ENCODE data around the gene ADAMTS13. TPM values are rescaled to one million over a fixed set of nuclear protein-coding genes. Genes with fewer than 3 reads are reported as not detected.

ADAMTS13 gene
- 1.8 and 2.4 TPM in 2 replicates for total RNA-seq

DNA sequence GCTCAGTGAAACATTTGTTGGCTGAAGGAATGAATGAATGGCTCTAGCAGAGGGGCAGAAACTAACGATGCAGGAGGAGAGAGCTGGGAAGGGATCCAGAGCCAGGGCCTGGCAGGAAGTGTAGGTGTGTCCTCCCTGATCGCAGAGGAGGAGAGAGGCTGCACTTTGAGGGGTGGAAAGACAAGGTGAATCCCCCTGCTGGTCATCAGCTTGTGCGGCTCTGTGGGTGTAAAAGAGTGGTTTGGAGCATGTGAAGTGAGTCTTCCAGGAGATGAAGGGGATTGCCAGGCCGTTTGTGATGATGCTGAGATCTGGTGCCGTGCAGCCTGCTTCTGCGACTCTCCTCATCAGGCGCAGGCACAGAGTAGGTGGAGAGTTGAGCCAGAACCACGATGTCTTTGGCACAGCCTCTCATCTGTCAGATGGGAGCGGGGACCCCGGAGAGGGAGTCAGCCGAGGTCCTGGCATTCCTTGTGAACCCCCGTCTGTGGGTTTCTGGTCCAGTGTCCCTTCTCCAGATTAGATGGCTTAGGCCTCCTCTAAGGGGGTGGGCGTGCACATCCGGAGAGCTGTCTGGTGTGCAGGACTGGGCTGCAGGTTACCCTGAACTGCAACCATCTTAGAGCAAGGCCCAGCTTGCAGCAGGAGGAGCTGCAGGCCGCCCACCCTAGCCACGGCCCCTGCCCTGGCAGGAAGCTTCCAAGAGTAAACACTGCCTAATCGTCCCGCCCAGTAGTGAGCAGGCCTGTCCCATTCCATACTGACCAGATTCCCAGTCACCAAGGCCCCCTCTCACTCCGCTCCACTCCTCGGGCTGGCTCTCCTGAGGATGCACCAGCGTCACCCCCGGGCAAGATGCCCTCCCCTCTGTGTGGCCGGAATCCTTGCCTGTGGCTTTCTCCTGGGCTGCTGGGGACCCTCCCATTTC lies at the start of gene ADAMTS13:
TSS of gene ADAMTS13 (plus strand) at position 753 of the 928 bp plus-strand sequence. CDS start at position 830, 77 bp downstream.

DNA sequence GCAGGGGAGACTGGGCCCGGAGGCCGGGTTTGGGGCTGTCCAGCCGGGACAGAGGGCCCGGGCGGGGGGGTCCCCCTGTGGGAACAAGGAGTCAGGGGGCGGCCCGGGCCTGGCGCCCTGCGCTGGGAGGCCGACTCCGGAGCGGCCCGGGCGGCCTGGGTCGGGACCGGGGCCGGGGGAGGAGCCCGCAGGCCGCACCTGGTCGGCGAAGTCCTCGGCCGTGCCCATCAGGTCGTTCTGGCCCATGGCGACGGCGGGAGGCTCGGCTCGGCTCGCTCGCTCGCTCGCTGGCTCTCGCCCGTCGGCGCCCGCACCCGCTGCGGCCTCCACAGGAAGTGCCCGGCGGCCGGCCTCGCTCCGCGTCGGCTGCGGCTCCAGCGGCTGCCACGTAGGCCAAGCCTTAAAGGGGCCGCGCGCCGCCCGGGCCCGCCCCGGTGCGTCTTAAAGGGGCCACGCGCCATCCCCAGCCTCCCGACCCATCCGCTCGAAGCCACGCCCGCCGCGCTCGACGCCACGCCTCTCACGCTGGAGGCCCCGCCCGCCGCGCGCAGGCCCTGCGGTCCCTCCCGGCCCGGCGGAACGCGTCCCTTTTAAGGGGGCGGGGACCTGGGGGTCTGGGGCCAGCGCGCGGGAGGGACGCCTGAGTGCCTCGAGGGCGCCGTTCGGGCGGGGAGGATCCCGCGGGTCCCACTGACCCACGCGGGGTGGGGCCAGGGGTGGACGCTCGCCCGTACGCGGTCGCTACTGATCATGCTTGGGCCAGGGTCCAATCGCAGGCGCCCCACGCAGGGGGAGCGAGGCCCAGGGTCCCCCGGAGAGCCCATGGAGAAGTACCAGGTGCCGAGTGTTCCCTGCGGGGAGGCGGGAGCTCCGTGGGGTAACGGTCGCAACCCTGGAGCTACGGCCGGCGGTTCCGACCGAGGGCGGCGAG lies 46.2 kb upstream of the ADAMTS13 start, which contains the start of the genes STKLD1 and SURF4:
TSS of gene STKLD1 (plus strand) at position 643 of the 931 bp plus-strand sequence. CDS start at position 751, 108 bp downstream.
TSS of gene SURF4 (minus strand) at position 337 of the 931 bp plus-strand sequence. CDS start at position 246, 91 bp downstream.

DNA sequence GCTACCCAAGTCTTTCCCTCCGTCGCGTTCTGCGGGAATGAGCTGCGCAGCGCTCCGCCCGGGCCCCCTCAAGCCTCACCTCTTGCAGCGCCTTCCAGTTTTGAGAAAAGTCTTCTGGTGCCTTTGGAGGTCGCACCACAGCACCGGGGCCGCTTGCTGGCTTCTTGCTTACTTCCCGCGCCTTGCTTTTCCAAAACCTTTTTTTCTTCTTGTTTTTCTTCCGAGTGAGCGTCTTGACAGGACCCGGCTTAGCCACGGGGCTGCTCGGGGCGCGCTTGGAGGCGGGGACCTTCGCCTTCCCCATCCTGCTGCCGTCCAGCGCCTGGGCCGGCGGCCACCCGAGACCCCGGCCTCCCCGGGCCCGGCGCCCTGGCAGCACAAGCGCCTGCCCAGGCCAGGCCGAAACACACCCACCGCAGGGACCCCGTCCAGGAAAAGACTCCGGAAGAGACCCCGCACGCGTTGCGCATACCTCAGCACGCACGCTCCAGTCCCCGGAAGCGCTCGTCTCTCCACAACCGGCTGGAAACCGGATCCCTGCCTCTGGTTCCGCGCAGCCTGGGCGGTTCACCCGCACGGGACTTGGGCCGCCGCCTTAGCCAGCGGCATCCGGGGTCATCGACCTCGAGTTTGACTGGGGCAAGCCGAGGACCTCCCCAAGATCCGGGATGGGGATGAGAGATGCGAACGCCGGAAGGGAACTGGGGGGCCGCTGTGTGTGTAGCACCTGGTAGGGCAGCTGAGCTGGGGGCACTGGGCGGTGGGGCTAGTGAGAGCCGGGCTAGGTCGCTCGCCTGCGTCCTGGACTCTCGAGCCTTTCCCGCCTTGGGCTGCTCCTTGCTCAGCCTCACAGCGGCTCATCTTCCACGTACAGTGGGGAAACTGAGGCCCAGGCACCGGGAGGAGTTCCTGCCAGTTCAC lies 4.4 kb upstream of the ADAMTS13 start, which contains the start of gene REXO4:
TSS of gene REXO4 (minus strand) at position 470 of the 921 bp plus-strand sequence. CDS start at position 304, 166 bp downstream.

DNA sequence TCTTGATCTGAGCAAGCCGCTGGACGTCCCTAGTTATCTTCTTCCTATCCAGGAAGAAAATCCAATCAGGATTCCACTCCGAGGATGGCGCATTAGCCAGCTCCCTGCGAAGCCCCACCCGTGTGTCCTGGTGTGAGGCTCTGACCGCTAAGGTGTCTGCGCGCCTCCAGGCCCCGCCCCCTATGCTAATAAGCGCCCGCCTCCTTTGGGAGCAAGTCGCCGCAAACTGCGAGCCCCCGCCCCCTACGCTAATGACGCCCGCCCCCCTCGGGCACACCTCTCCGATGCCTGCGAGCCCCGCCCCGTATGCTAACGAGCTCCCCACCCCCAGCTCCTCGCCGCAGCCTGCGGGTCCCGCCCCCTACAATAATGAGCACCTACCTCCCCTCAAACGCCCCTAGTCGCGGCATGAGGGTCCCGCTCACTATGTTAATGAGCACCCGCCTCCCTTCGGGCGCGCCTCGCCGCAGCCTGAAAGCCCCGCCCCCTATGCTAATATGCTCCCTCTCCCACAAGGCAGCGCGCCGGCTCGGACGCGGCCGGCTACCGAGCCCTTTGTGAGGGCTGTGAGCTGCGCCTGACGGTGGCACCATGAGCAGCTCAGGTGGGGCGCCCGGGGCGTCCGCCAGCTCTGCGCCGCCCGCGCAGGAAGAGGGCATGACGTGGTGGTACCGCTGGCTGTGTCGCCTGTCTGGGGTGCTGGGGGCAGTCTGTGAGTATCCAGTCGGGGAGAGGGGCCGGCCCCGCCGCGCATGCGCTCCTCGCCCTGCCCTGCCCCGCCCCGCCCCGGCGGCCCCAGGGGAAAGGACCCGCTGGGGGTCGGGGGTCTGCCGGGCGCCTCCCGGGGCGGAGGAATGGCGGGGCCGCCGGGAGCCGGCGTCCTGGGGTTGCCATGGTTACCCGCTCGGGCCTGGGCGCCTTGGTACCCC lies 37.6 kb downstream of the ADAMTS13 start, which contains the start of gene CACFD1:
TSS of gene CACFD1 (plus strand) at position 503 of the 929 bp plus-strand sequence. CDS start at position 592, 89 bp downstream.

DNA sequence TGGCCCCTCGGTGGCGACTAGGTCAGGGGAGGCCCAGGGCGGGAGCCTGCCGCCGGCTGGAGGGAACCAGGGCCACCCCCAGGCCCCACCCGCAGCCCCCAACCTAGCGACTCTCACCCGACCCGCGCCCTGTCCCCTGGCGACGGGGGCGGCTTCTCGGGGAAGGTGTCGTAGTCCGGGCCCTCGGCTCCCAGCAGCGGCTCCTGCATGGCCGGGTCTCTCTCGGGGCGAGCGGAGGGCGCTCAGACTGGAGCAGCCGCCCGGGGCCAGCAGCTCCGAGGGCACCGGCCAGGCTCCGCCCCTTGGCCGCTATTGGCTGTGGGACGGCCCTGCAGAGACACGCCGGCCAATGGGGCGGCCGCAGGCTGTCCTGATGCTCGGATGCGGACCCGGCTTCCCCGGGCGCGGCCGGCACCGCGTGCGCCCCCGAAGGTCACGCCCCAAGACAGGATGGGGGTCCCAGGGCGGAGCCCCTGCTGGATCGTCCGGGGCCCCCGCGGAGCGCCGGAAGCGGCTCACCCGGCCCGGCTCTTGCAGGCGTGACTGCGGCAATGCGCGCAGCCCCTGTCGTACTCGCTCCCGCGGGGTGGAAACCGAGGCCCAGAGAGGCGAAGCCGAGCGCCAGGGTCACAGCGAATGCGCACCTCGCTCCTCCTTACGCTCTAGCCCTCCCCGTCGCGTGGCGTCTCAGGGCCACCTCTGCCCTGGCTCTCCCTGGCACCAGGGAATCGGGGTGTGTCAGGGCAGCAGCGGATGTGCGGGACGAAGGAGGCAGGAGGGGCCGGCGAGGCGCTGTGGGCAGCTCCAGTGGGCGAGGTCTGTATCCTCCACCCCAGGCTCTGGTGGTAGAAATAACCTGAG lies 56.9 kb downstream of the ADAMTS13 start, which contains the start of gene SLC2A6:
TSS of gene SLC2A6 (minus strand) at position 249 of the 861 bp plus-strand sequence. CDS start at position 209, 40 bp downstream.

Other genes with a start within 250 kb of the ADAMTS13 start
- gene OBP2B, start 213.1 kb upstream of the ADAMTS13 start, total RNA-seq, result not detected in 2 replicates
- not detected in 2 replicates for gene ABO, start 147.2 kb upstream of the ADAMTS13 start, total RNA-seq
- 9.7 and 10.1 TPM in 2 replicates for gene SURF6, start 86.2 kb upstream of the ADAMTS13 start, total RNA-seq
- gene MED22, start 74.2 kb upstream of the ADAMTS13 start, total RNA-seq, result 17.4 and 21.3 TPM in 2 replicates
- 1,307 and 1,371 TPM in 2 replicates for gene RPL7A, start 74.1 kb upstream of the ADAMTS13 start, total RNA-seq
- gene SURF1, start 65.9 kb upstream of the ADAMTS13 start, total RNA-seq, result 19.6 and 19.8 TPM in 2 replicates
- 8.8 and 11.1 TPM in 2 replicates for gene SURF2, start 65.8 kb upstream of the ADAMTS13 start, total RNA-seq
- gene SURF4, start 46.3 kb upstream of the ADAMTS13 start, total RNA-seq, result 424 and 466 TPM in 2 replicates
- gene STKLD1, start 46.0 kb upstream of the ADAMTS13 start, total RNA-seq, result 0.61 and 1.3 TPM in 2 replicates
- 14.6 and 15.2 TPM in 2 replicates for gene REXO4, start 4.4 kb upstream of the ADAMTS13 start, total RNA-seq
- 12.1 and 13.3 TPM in 2 replicates for gene CACFD1, start 37.6 kb downstream of the ADAMTS13 start, total RNA-seq
- 35.5 and 41.3 TPM in 2 replicates for gene SLC2A6, start 56.7 kb downstream of the ADAMTS13 start, total RNA-seq
- gene MYMK, start 102.6 kb downstream of the ADAMTS13 start, total RNA-seq, result not detected in 2 replicates
- under 0.01 TPM in 1 of 2 replicates, not detected in the other for gene ADAMTSL2, start 112.3 kb downstream of the ADAMTS13 start, total RNA-seq
- gene FAM163B, start 187.0 kb downstream of the ADAMTS13 start, total RNA-seq, result not detected in 2 replicates
- gene DBH, start 214.0 kb downstream of the ADAMTS13 start, total RNA-seq, result not detected in 2 replicates

All from hair follicle dermal papilla cell (primary cell).